ENCODE measurements around the gene RFFL.
"Not testable (repeated sequence)": the region's sequence is repeated elsewhere in the genome, so short reads cannot be mapped to it uniquely, and the experiment has no call there.

The RFFL gene

GRCh38 chr17:35051579-35052240, 11.8 kb downstream of the RFFL start:
- no peak for DNase-seq
- intact Hi-C loops (cut with DNase I), result no loop called here

GRCh38 chr17:35051183-35051578, 12.3 kb downstream of the RFFL start:
- intact Hi-C loops (cut with DNase I), result no loop called here
- DNase-seq, result no peak

- intact Hi-C loops (cut with DNase I), result no loop called here
- DNase-seq, result peak in 1 of 10 donors; percentile 44
These were observed 13.3 kb downstream of the RFFL start for GRCh38 chr17:35050170-35050569.

GRCh38 chr17:35048685-35049379, 14.7 kb downstream of the RFFL start:
- intact Hi-C loops (cut with DNase I), result no loop called here

GRCh38 chr17:35046740-35047283, 16.7 kb downstream of the RFFL start:
- DNase-seq, result no peak

More at GRCh38 chr17:35048685-35049379, 14.7 kb downstream of the RFFL start:
- DNase-seq, result no peak

GRCh38 chr17:35046245-35046644, 17.3 kb downstream of the RFFL start:
- no peak for DNase-seq
- intact Hi-C loops (cut with DNase I), result no loop called here

More at GRCh38 chr17:35046740-35047283, 16.7 kb downstream of the RFFL start:
- intact Hi-C loops (cut with DNase I), result no loop called here

- DNase-seq; intact Hi-C loops (cut with DNase I): not testable (repeated sequence)
These were observed 18.0 kb downstream of the RFFL start for GRCh38 chr17:35045458-35045979.

- no peak for DNase-seq
- intact Hi-C loops (cut with DNase I), result no loop called here
These were observed 19.3 kb downstream of the RFFL start for GRCh38 chr17:35044181-35044580.

GRCh38 chr17:35041390-35041789, 22.1 kb downstream of the RFFL start:
- intact Hi-C loops (cut with DNase I), result no loop called here
- DNase-seq, result no peak

GRCh38 chr17:35038453-35038852, 25.1 kb downstream of the RFFL start:
- no peak for DNase-seq
- intact Hi-C loops (cut with DNase I), result no loop called here

GRCh38 chr17:35030780-35031179, 32.7 kb downstream of the RFFL start:
- intact Hi-C loops (cut with DNase I), result no loop called here
- DNase-seq, result no peak

GRCh38 chr17:35028531-35029262, 34.8 kb downstream of the RFFL start:
- no peak for DNase-seq
- intact Hi-C loops (cut with DNase I), result no loop called here

- intact Hi-C loops (cut with DNase I), result not testable (repeated sequence)
- peak in 1 of 10 donors; percentile 62 for DNase-seq
These were observed 35.4 kb downstream of the RFFL start for GRCh38 chr17:35028097-35028496.

- no peak for DNase-seq
- intact Hi-C loops (cut with DNase I), result no loop called here
These were observed 38.0 kb downstream of the RFFL start for GRCh38 chr17:35025541-35025940.

- no peak for DNase-seq
- intact Hi-C loops (cut with DNase I), result no loop called here
These were observed 40.0 kb downstream of the RFFL start for GRCh38 chr17:35023538-35023937.

GRCh38 chr17:35022536-35023063, 40.9 kb downstream of the RFFL start:
- peak; percentile 77 to 98 (median 88) for DNase-seq
- intact Hi-C loops (cut with DNase I), result no loop called here

- intact Hi-C loops (cut with DNase I), result no loop called here
- DNase-seq, result no peak
These were observed 41.8 kb downstream of the RFFL start for GRCh38 chr17:35021520-35022380.

- no peak for DNase-seq
- intact Hi-C loops (cut with DNase I), result no loop called here
These were observed 43.9 kb downstream of the RFFL start for GRCh38 chr17:35019386-35020179.

- intact Hi-C loops (cut with DNase I), result no loop called here
- DNase-seq, result no peak
These were observed 44.7 kb downstream of the RFFL start for GRCh38 chr17:35018814-35019213.

Measured in posterior cingulate gyrus (tissue), 11 donors.